NB4 (cell line): ENCODE results near the gene PUM1.
"Not testable (repeated sequence)": the region's sequence is repeated elsewhere in the genome, so short reads cannot be mapped to it uniquely, and the experiment has no call there.

Experiments used
- DNase-seq: peaks from one replicate; pipeline ENCODE4 v3.0.0; 2010; ENCODE audit warnings: low read depth
- H3K4me3 ChIP-seq: one replicate; pipeline ENCODE4 v1.5.1; 2011; ENCODE audit warnings: mild to moderate bottlenecking, low read depth, low read length, moderate library complexity
- CTCF ChIP-seq: IDR thresholded peaks from one replicate; pipeline ENCODE4 v1.5.1; 2012; ENCODE audit warnings: low read depth, low read length
- MAX ChIP-seq: IDR thresholded peaks from 2 replicates; pipeline ENCODE4 v1.6.1; 2011; ENCODE audit warnings: low read depth, low read length
- MYC ChIP-seq: IDR thresholded peaks from 2 replicates; pipeline ENCODE4 v1.6.1; 2011; ENCODE audit warnings: low read depth, low read length
- POLR2A ChIP-seq: IDR thresholded peaks from 2 replicates; pipeline ENCODE4 v1.6.1; 2011; ENCODE audit warnings: mild to moderate bottlenecking; ENCODE audit not compliant: insufficient read length; ENCODE audit errors: extremely low read depth

Gene PUM1

GRCh38 chr1:30981172-30981571 is 84.3 kb downstream of the PUM1 start:
- H3K4me3 ChIP-seq: no peak overlapping the region
- DNase-seq: no peak
- TF ChIP-seq POLR2A: no peak
- TF ChIP-seq MAX: no peak
- no peak for TF ChIP-seq MYC
- no peak for TF ChIP-seq CTCF

- no peak for DNase-seq
- H3K4me3 ChIP-seq: no peak overlapping the region
- TF ChIP-seq POLR2A (no peak), MYC (no peak), CTCF (no peak), MAX (no peak)
Measured at GRCh38 chr1:30977511-30977910, 88.0 kb downstream of the PUM1 start.

DNA sequence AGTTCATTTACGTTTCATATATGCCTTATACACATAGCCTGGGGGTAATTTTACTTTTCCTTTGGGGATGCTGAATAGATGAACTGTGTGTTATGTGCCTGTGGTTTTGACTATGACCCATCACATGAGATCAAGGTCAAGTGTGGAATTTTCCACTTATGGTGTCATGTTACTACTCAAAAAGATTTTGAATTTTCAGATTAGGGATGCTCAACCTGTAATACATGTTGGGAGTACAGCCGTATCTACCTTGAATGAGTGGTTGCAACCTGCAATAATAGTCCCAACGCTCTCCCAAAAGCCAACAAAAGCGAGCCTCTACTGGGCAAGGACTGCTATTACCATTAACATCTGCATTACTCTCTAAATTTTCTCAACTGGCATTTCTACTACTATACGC is 88.4 kb downstream of the PUM1 start:
- DNase-seq: no peak
- H3K4me3 ChIP-seq: no peak overlapping the region
- no peak for TF ChIP-seq MAX
- TF ChIP-seq POLR2A: no peak
- TF ChIP-seq MYC: no peak
- TF ChIP-seq CTCF: no peak

DNA sequence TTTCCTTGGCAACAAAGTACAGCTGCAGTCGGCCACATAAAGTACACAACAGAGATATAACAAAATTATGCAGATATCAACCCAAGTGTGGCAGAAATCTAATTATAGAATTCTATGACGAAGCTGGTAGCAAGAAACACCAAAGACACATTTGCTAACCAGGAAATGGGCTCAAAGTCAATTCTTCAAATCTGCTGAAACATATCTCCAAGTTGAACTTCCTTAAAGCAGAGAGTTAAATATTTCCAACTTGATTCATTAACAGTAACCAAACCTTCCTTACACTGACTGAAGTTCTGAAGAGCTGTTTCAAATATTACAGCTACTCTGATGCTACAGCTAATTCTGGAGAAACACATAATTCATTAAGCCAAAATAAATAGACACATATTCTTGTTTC is 89.4 kb downstream of the PUM1 start:
- TF ChIP-seq MAX (no peak), POLR2A (no peak), MYC (no peak), CTCF (no peak)
- DNase-seq: no peak
- no peak overlapping the region for H3K4me3 ChIP-seq

- TF ChIP-seq MAX (no peak), MYC (no peak), POLR2A (no peak), CTCF (no peak)
- no peak overlapping the region for H3K4me3 ChIP-seq
Measured at GRCh38 chr1:30975217-30975616, 90.3 kb downstream of the PUM1 start.

GRCh38 chr1:30974536-30974935 is 91.0 kb downstream of the PUM1 start:
- no peak for TF ChIP-seq MYC
- no peak for TF ChIP-seq POLR2A
- no peak for TF ChIP-seq CTCF
- no peak for TF ChIP-seq MAX
- no peak overlapping the region for H3K4me3 ChIP-seq

More at GRCh38 chr1:30975217-30975616, 90.3 kb downstream of the PUM1 start:
- DNase-seq: no peak

GRCh38 chr1:30972349-30972748 is 93.2 kb downstream of the PUM1 start:
- DNase-seq, H3K4me3 ChIP-seq: not testable (repeated sequence)

More at GRCh38 chr1:30974536-30974935, 91.0 kb downstream of the PUM1 start:
- no peak for DNase-seq
